ENCODE measurements around the gene ANKMY2.
"Not testable (repeated sequence)": the region's sequence is repeated elsewhere in the genome, so short reads cannot be mapped to it uniquely, and the experiment has no call there.

GRCh38 chr7:16595596-16595995 lies 50.0 kb downstream of the ANKMY2 start:
- TF ChIP-seq CTCF (conservative IDR thresholded peaks at IDR 0.05); ZFX (IDR thresholded peaks at IDR 0.05): not testable (repeated sequence)

Data from C4-2B (cell line).